Measurements from ENCODE around the gene RAB8B.
A peak's percentile ranks its signal among the peaks of the same experiment; 100 is the strongest.

The RAB8B gene

DNA sequence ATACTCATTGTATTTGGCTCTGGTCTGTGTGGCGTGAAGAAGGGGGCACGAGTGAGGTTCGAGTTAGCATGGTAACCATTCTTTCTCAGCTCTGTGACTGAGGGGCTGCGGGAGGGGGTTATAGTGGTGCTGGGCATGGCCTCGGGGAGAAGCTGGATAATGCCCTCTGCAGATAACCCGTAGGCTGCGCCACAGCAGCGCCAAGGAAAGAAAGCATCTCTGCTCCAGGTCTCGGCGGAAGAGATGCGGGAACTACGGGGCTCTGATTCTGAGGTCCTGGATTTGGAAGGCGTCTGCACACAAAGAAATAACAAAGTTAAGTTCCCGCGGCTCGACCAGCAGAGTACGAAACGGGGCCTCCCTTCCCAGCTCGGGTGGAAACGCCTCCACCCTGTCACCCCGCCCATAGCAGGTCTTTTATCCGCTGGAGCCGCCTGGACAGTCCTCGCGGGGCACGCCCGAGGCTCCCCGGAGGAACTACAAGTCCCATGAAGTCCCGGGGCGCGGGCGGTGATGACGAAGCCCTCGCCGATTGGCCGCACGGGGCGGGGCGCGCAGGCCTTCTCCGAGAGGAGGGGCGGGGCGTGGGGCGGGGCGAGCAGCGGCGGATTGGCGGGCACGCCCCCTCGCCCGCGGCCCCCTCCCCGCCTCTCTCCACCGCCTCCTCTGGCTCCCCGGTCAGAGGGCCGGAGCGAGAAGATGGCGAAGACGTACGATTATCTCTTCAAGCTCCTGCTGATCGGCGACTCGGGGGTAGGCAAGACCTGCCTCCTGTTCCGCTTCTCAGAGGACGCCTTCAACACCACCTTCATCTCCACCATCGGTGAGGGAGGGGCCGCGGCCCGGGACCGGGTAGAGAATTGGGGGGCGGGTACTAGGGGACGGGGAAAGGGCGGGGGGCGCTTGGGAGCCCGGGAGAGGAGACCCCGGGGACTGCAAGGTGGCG is at the start of gene RAB8B:
TSS of gene RAB8B (plus strand) at position 681 of the 946 bp plus-strand sequence. CDS start at position 700, 19 bp downstream.
- peak; percentile 97 to 99 for DNase-seq (ENCODE audit: low read depth in 2 of 2, low spot score in 1 of 2)

DNA sequence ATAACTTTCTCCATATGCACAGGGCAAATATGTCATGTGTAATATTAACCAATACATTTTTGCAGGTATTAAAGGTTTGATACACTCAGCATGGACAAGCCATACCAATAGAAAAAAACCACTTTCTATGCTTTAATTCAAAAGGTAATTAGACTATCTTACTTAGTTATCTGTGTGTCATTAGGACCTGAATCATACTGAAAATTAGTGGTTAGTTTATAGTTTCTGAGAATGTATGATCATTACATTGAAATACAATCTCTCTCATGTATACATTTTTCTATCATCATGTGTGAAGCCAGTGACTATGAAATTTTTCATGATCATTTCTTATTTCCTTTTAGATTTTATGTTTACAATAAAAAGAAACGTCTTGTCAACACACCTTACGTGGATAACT is 48.5 kb upstream of the RAB8B start:
- no peak for DNase-seq (ENCODE audit: low read depth in 2 of 2, low spot score in 1 of 2)

DNA sequence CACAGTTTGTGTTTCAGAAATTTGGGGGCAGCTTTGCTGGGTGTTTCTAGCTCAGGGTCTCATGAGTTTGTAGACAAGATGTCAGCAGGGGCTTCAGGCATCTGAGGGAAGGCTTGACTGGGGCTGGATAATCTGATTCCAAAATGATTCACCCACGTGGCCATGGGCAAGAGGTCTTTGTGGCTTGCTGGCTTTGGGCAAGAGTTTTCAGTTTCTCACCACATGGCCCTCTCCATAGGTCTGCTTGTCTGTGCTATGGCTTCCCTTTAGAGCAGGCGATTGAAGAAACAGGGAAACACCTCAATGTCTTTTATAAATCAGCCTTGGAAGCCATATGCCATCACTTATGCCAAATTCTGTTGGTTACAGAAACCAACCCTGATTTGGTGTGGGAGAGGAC is 44.0 kb upstream of the RAB8B start:
- DNase-seq (ENCODE audit: low read depth in 2 of 2, low spot score in 1 of 2), result no peak

DNA sequence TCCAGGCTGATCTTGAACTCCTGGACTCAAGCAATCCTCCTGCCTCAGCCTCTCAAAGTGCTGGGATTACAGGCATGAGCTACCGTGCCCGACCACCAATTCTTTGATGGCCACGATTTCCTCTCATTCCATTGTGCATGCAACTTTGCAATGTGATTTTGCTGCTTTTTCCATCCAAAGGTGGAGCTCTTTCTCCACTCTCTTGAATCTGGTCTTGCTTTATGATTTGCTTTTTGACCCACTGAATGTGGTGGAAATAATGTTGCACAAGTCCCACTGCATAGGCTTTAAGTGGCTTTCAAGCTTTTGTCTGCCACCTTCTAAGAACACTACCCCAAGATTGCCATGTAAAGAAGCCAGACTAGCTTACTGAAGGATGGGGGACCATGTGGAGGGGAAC is 42.7 kb upstream of the RAB8B start:
- no peak for DNase-seq (ENCODE audit: low read depth in 2 of 2, low spot score in 1 of 2)

DNA sequence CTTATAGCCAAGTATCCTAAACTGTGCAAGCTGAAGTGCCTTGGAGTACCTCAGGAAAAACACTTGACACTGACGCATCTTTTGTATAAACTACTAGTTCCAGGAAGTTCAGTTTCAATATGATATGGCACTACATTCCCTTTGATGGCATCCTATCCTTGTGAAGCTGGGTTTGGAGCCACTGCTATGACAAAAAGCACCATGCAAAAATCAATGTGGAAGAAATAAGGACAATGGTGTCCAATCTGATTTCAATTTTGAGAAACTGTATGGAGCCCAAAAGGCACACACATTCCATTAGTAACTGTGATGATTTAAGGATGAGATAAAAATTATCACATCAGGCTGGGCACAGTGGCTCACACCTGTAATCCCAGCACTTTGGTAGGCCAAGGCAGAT is 37.7 kb upstream of the RAB8B start:
- no peak for DNase-seq (ENCODE audit: low read depth in 2 of 2, low spot score in 1 of 2)

DNA sequence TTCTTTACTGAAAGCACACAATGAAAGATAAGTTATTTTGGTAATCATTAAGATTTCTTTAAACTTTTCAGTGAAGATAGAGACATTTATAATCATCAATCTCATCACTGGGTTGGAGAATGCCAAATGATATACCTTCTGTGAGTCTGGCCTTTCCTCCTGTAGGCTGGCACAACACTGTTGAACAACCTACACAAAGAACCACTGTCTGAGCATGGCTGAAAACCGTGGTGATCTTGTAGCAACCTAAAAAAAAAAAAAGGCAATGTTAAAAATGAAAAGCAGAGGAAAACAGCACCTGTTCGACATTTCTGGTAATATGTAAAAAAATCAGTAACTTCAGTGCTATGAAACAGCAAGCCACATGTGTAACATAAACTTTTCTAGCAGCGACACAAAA is 33.9 kb upstream of the RAB8B start:
- no peak for DNase-seq (ENCODE audit: low read depth in 2 of 2, low spot score in 1 of 2)

DNA sequence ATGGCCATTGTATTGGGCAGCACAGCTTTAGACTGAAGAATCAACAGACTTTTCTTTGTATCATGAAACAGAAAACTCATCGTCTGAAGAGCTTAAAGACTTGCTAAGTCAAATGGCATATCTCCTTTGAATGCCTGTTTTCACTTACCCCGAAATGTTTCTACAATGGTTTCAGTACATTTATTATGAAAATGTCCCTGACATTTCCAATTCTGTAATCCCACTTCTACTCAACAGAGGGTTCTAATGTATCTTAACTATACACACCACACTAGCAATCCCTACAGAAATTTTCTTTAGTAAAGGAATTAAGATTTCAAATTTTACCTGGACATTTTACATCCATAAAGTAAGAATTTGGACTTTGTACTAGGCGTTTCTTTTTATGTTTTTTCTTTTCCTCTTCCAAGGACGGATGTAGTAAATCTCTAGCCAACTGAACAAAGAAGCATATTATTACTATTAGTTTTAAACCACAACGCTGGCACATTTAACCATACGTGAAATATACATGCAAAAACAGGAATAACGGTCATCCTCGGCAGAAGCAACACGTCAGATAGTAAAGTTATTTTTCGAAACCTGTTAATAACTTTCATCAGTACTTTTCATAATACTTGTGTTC is 33.2 kb upstream of the RAB8B start:
- DNase-seq (ENCODE audit: low read depth in 2 of 2, low spot score in 1 of 2), result no peak

DNA sequence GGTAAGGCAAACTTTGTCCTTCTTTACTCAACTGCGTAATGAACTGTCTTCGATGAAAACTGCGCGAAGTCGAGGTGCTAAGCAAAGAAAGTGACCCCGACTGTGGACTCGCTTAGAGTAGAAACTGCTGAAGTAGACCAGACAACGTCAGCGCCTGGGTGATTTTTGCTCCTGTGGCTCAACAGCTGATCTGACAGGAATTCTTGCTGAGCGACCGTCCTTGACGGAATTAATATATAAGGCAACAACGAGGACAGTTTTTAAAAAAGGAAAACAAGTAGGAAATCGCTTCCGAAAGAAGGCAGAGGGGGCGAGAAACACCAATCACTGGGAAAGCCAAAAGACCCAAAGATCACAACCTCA is 32.7 kb upstream of the RAB8B start:
- no peak for DNase-seq (ENCODE audit: low read depth in 2 of 2, low spot score in 1 of 2)

DNA sequence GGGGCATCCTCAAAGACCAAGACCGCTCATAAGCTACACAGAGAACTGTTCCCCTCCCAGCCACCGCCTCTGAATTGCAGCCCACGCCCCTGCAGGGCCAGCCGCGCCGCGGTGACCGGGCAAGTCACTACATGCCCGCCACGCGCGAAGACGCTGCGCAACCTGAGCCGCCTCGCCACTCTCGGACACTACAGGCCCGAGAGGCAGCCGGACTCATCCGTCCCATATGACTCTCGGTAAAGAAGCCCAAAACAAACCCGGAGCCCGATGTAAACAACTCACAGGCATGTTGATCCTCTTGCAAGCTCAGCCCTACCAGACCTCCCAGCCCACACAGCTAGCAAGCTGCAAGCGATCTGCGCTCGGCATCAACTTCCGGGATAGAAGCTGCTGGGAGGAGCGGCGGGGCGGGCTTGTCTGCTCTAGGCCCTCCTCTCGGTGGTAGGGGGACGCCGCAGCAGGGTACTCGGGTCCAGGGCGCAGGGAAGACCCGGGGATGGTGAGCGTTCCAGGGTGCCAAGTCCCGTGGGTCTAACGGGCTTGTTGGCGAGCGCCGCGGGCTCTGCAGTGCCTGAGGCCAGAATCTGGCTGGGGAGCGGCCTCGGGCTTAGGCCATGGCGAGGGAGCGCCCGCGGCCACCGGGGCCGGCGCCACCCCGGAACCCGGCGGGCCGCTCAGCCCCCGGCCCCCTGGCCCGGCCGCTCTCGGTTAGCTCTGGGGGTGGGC is 32.1 kb upstream of the RAB8B start, which contains the start of gene RPS27L:
TSS of gene RPS27L (minus strand) at position 360 of the 726 bp plus-strand sequence. CDS start at position 288, 72 bp downstream.
- DNase-seq (ENCODE audit: low read depth in 2 of 2, low spot score in 1 of 2), result peak; percentile 67 to 76

DNA sequence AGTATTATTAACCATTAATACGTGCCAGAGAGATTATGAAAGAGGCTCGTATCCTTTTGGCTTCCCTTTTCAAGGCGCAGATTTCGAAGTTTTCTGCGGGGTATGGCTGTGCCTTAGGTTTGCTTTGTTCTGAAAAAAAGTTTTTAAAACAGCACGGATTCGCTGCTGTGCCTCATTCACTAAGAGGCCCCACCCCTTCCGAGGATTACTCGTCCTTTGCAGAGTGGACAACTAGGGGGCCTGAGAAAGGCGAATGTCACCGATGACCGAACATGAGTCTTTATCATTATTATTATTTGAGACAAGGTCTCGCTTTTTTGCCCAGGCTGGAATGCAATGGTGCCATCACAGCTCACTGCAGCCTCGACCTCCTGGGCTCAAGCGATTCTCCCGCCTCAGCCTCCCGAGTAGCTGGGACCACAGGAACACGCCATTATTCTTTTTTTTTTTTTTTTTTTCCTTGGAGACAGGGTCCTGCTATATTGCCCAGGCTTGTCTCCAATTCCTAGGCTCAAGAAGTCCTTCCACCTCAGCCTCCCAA is 31.4 kb upstream of the RAB8B start:
- DNase-seq (ENCODE audit: low read depth in 2 of 2, low spot score in 1 of 2), result no peak

DNA sequence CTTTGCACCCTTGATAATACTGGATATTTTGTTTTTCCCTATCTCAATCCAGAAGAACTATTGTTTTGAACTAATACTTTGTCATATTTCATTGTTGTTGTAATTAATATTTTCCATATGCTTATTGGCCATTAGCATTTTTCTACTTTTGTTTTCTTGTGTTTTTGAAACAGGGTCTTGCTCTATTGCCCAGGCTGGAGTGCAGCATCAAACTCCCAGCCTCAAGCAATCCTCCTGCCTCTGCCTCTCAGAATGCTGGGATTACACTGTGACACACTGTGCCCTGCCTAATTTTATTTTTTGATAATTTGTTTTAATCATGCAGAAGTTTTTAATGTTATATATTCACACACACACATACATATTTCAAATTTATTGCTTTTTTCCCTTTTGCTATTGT is 28.8 kb upstream of the RAB8B start:
- no peak for DNase-seq (ENCODE audit: low read depth in 2 of 2, low spot score in 1 of 2)

DNA sequence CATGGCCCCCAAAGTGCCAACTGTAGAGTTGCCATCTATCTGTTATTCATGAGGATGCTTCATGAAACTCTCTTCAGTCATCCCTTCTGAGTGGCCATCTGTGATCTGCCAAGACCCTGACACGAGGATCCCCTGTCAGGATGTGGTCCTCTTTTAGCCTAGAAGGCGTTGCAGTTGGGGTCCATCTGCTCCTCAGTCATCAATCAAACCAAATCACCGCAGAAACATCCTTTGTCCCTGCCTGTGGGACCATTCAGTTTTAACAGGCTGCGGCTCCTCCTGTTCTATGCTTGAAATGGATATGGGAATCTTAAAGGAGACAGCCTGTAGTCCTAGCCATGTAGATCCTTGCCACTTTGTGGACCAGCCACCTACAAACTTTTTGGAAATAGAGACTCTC is 26.2 kb upstream of the RAB8B start:
- DNase-seq (ENCODE audit: low read depth in 2 of 2, low spot score in 1 of 2), result no peak

DNA sequence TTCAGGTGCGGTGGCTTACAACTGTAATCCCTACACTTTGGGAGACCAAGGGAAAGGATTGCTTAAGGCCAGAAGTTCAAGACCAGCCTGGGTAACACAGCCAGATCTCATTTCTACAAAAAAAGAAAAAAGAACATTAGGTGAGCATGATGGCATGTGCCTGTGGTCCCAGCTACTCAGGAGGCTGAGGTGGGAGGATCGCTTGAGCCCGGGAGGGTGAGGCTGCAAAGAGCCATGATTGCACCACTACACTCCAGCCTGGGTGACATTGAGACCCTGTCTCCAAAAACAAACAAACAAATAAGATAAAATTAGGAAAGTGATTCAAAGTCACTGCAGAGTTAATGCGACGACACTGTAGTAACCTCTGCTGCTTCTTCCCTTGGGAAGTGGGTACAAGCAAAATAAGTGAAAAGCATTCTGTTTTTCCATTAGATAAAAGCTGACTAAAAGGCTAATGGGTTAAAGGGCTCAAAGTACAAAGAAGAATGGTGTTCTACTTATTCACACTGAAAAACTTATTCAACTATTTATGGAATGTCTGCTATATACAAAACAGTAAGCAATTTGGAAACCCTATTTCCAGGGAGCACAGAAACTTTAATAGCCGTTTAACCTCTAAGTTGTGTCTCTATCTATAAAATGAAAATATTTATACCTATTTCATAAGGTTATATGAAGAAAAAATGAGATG is 24.1 kb upstream of the RAB8B start:
- no peak for DNase-seq (ENCODE audit: low read depth in 2 of 2, low spot score in 1 of 2)

DNA sequence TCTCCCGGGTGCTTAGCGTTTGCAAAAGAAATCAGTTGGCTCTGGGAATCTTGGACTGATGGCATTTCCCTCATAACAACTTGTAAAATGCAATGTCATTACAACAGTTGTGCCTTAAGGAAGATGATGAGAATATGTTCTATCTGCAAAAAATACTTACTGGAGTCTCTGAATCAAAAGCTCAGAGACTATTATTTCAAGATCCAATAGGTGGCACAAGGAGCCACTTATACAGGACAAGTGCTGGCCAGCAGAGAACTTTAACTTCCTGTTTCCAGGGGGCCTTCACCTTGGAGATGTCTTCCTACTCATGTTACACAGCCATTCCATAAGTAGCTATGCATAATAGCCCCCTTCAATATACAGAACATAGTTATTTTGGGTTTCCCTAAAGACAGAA is 23.2 kb upstream of the RAB8B start:
- DNase-seq (ENCODE audit: low read depth in 2 of 2, low spot score in 1 of 2), result no peak

DNA sequence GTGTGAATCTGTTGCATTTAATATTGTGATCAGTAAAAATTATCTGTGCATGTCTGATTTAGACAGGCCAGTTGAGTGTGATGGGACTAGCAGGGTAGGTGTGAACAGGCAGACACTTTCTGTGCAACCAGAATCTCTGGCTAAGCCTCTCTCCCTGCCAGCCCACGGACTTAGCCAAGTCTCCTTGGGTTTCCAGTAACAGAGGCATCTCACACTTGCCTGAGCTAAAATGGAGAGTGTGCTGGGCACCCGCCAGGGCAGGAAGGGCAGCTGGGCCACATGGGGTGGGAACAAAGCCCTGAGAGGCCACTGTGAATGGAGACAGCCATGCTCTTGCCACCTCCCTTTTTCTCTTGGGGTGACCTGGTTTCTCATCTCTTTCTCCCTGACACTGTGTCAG is 19.6 kb upstream of the RAB8B start:
- no peak for DNase-seq (ENCODE audit: low read depth in 2 of 2, low spot score in 1 of 2)

DNA sequence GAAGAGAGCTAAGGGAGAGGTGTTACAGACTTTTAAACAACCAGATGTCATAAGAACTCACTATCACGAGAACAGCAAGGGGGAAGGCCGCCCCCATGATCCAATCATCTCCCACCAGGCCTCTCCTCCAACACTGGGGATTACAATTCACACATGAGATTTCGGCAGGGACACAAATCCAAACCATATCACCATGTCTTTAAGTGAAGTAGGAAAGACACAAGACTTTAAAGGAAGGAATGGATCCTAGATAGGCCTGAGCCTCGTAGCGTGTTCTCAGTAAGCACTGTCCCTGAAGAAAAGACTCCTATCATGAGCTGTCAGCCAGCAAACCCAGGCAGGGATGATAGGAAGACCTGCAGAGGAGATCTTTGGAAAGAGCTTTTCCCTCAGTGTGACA is 17.0 kb upstream of the RAB8B start:
- DNase-seq (ENCODE audit: low read depth in 2 of 2, low spot score in 1 of 2), result no peak

DNA sequence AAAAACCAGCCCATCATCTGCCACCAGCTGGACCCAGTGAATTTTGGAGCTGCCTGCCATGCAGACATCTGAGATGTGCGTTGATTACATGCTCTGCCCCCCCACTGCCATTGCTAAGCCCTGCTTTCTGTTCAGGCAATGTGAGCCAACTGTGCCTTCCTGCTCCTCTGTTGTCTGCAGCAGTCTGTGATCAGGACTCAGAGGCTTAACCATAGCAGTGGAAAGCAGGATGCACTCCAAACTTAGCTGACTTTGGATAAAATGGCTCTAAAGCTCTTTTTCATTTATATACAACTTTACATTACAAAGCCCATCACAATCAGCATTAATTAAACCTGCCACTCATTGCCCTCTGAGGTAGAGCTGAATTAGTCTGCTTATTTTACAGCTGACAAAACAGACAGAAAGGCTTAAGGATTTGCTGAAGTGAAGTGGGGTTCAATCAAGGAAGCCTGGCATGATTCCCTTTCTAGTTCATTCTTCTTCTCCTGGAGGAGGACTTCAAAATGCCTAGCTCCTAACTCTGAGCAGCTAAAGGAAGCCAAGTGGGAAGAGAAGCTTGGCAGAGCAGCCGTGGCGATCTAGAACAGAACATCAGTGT is 16.5 kb upstream of the RAB8B start:
- DNase-seq (ENCODE audit: low read depth in 2 of 2, low spot score in 1 of 2), result no peak

DNA sequence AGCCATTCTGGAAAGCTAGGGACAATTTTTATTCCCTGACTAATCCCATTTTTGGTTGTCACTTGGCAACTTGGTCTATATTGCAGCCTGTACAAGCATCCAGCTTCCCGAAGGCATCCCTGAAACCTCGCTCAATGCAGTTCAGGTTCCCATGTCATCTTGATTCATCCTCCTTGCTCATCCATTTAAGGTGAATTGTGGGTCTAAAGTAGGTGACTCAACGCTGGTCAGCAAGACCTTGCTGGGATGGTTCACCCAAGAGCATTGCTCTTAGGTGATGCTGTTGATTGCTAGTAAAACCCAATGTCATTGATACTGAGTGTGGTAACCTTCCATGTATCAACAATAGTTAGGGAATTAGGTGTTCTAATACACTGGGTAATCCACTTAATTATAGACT is 13.1 kb upstream of the RAB8B start:
- DNase-seq (ENCODE audit: low read depth in 2 of 2, low spot score in 1 of 2), result no peak

DNA sequence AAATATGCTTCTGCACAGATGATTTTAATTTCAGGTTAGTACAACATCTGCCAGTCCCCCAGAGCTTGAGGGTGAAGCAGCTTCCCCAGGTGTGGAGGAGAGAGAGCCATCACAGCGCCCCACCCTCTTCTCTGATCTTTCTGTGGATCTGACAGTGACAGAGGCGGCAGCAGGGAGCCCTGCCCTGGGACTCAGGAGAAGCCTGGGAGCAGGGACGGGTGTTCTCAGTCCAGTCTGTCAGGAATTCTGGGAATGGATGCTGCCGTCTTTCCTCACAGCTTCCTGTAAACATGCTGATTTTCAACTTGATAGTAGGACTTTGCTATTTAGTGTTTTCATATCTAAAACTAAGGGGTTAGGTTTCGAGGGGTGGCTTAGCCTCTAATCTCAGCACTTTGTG is 11.4 kb upstream of the RAB8B start:
- no peak for DNase-seq (ENCODE audit: low read depth in 2 of 2, low spot score in 1 of 2)

DNA sequence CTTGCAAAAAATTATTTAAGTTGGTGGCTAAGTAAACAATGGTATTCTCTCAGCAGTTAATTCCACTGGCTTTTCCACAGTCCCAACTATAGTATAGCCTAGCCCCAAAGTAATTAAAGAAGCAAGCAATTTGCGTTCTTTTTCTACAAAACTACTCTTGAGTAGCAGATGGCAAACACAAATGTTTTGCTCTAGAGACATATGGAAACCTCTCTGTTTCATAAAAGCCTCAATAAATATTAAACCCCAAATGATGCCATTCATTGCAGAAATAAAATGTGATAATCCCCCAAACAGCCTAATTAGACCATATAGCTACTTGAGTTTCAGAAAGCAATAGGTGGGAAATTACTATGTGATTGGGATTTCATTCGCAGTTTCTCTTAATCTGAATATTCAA is 8.7 kb upstream of the RAB8B start:
- no peak for DNase-seq (ENCODE audit: low read depth in 2 of 2, low spot score in 1 of 2)

DNA sequence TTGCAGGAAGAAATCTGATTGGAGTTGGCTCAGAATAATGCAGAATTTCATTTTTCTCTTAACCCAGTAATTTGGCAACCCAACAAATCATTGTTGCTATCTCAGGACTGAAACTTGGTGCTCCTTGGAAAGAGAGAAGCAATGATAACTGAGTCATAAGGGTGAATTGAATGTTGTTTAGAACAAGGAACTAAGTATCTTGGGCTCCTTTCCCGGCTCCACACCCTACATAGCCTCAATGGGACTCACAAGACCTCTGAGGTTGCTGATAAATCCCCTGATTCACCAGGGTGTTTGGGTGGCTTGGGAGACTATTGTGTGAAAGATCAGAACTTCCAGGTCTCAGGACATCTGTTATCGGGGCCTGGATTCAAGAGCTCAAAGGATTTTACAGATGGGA is 7.8 kb upstream of the RAB8B start:
- DNase-seq (ENCODE audit: low read depth in 2 of 2, low spot score in 1 of 2), result no peak
